Mesangial cell (primary cell): ENCODE measurements around the gene LEO1. TPM values are rescaled to one million over a fixed set of nuclear protein-coding genes. Genes with fewer than 3 reads are reported as not detected.

ENCODE experiments used
- total RNA-seq: library from RNA; depleted of rRNA; stranded (reverse); fragments of >200 nt; gene quantifications from 2 replicates; pipeline ENCODE4 v1.2.3, GENCODE V29; 2015

LEO1 gene
- 5.5 and 10.9 TPM in 2 replicates for total RNA-seq

GRCh38 chr15:51971375-51972133, at the start of gene LEO1:
Gene LEO1 (minus strand): TSS chr15:51971778. CDS start chr15:51971745, 33 bp downstream.

GRCh38 chr15:52018693-52019393, 47.3 kb upstream of the LEO1 start, which contains the start of gene MAPK6:
Gene MAPK6 (plus strand): TSS chr15:52019219. CDS start chr15:52046461, 27,242 bp downstream.

Other genes with a start within 250 kb of the LEO1 start
- gene LYSMD2, start 234.1 kb downstream of the LEO1 start, total RNA-seq: 4.4 and 6.4 TPM in 2 replicates
- 2.6 and 3.0 TPM in 2 replicates for gene TMOD2, start 220.2 kb downstream of the LEO1 start, total RNA-seq
- 15.1 and 28.5 TPM in 2 replicates for gene TMOD3, start 142.1 kb downstream of the LEO1 start, total RNA-seq
- 21.7 and 31.8 TPM in 2 replicates for gene MAPK6, start 47.4 kb upstream of the LEO1 start, total RNA-seq
- 0.98 and 1.5 TPM in 2 replicates for gene BCL2L10, start 141.0 kb upstream of the LEO1 start, total RNA-seq
- gene GNB5, start 219.6 kb upstream of the LEO1 start, total RNA-seq: 32.9 and 33.7 TPM in 2 replicates